ENCODE measurements around the gene MCM3AP. TPM values are rescaled to one million over a fixed set of nuclear protein-coding genes. Genes with fewer than 3 reads are reported as not detected.

The MCM3AP gene
- total and polyA plus RNA-seq, 5 donors: 26.0 to 62.1 (median 59.5) TPM

GRCh38 chr21:46269466-46269865, 15.9 kb downstream of the MCM3AP start:
- Histone ChIP-seq H3K9me3 (ENCODE audit: control insufficient read depth, low read length) (no peaks in the 10 kb centered on the region), H3K27ac (ENCODE audit: low read length) (no peak overlapping the region), H3K4me3 (ENCODE audit: low read length) (no peak overlapping the region), H3K27me3 (ENCODE audit: control insufficient read depth, insufficient read depth) (no peaks in the 10 kb centered on the region), H3K4me1 (ENCODE audit: control insufficient read depth, insufficient read depth, low read length) (no peaks in the 10 kb centered on the region)
- DNase-seq (no peak), ATAC-seq (no peak)
- intact Hi-C loops (cut with DNase I): no loop called here
- WGBS: 95% methylated on average over 10 of the region's 10 CpGs

GRCh38 chr21:46268371-46268770, 17.0 kb downstream of the MCM3AP start:
- no peaks in the 10 kb centered on the region for H3K4me1 ChIP-seq (ENCODE audit: control insufficient read depth, insufficient read depth, low read length)

GRCh38 chr21:46266946-46267345, 18.5 kb downstream of the MCM3AP start:
- Histone ChIP-seq H3K4me3 (ENCODE audit: low read length) (no peak overlapping the region), H3K27ac (ENCODE audit: low read length) (no peak overlapping the region), H3K4me1 (ENCODE audit: control insufficient read depth, insufficient read depth, low read length) (no peaks in the 10 kb centered on the region), H3K27me3 (ENCODE audit: control insufficient read depth, insufficient read depth) (no peaks in the 10 kb centered on the region), H3K9me3 (ENCODE audit: control insufficient read depth, low read length) (no peaks in the 10 kb centered on the region)
- ATAC-seq (no peak), DNase-seq (no peak)
- intact Hi-C loops (cut with DNase I): no loop called here
- 91% methylated on average over 19 of the region's 19 CpGs for WGBS

More at GRCh38 chr21:46268371-46268770, 17.0 kb downstream of the MCM3AP start:
- intact Hi-C loops (cut with DNase I): no loop called here
- H3K9me3 ChIP-seq (ENCODE audit: control insufficient read depth, low read length): no peaks in the 10 kb centered on the region
- no peaks in the 10 kb centered on the region for H3K27me3 ChIP-seq (ENCODE audit: control insufficient read depth, insufficient read depth)
- DNase-seq (no peak), ATAC-seq (no peak)
- H3K27ac ChIP-seq (ENCODE audit: low read length): no peak overlapping the region
- WGBS: 93% methylated on average over 13 of the region's 13 CpGs
- H3K4me3 ChIP-seq (ENCODE audit: low read length): no peak overlapping the region

- H3K4me1 ChIP-seq (ENCODE audit: control insufficient read depth, insufficient read depth, low read length): no peaks in the 10 kb centered on the region
- no peak for ATAC-seq
- no peak for DNase-seq
- H3K9me3 ChIP-seq (ENCODE audit: control insufficient read depth, low read length): no peaks in the 10 kb centered on the region
- H3K27ac ChIP-seq (ENCODE audit: low read length): no peak overlapping the region
- 85% methylated on average over 26 of the region's 26 CpGs for WGBS
- no peak overlapping the region for H3K4me3 ChIP-seq (ENCODE audit: low read length)
- no peaks in the 10 kb centered on the region for H3K27me3 ChIP-seq (ENCODE audit: control insufficient read depth, insufficient read depth)
- intact Hi-C loops (cut with DNase I): no loop called here
These were observed 19.5 kb downstream of the MCM3AP start for GRCh38 chr21:46265736-46266525.

DNA sequence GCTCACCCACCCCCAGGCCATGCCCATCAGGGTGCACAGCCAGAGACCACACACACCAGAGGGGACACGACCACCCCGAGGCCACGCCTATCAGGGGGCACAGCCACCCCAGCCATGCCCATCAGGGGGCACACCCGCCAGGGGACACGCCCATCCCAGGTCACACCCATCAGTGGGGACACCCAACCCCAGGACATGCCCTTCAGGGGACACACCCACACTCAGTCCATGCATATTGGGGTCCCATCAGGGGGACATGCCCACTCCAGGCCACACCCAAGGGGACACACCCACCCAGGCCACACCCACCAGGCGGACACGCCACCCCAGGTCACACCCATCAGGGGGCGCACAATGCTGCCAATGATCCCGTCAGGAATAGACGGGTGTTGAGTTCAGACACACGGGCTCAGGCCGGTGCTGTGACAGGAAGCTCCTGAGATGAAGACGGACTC, 20.7 kb downstream of the MCM3AP start:
- peak; percentile 30 to 37 for ATAC-seq
- Histone ChIP-seq H3K9me3 (ENCODE audit: control insufficient read depth, low read length) (no peaks in the 10 kb centered on the region), H3K4me3 (ENCODE audit: low read length) (no peak overlapping the region), H3K27me3 (ENCODE audit: control insufficient read depth, insufficient read depth) (no peaks in the 10 kb centered on the region), H3K27ac (ENCODE audit: low read length) (no peak overlapping the region), H3K4me1 (ENCODE audit: control insufficient read depth, insufficient read depth, low read length) (no peaks in the 10 kb centered on the region)
- DNase-seq: peak in 1 of 3 donors; percentile 63
- intact Hi-C loops (cut with DNase I): no loop called here
- 89% methylated on average over 13 of the region's 13 CpGs for WGBS

DNA sequence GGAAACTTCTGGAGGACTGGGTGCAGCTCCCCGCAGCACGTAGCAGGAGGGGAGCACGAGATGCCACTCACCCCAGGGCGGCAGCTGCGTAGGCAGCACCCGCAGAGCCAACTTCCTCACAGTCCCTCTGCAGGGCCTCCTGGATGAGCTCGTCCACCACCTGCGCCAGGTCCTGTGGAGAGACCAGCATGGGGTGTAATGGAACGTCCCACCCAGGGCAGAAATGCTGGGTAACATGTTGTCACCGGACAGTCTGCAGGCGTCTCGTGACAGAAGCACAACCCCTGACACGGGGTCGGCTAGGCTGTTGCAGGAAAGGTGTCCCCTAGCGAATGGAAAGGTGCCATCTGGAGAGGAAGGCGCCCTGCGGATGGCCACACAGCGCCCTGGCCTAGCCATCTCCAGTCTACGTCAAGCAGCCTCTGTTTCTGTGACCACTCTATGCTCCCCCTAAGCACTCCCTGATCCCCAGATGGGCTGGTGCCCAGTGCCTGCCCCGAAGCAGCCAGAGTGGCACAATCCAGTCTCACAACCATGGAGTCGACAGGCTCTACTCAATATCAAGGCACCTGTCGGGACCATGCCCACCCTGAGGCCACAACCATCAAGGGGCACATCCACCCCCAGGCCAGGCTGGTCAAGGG, 21.2 kb downstream of the MCM3AP start:
- H3K27me3 ChIP-seq (ENCODE audit: control insufficient read depth, insufficient read depth): no peaks in the 10 kb centered on the region
- H3K9me3 ChIP-seq (ENCODE audit: control insufficient read depth, low read length): no peaks in the 10 kb centered on the region
- intact Hi-C loops (cut with DNase I): no loop called here
- no peak for DNase-seq
- H3K27ac ChIP-seq (ENCODE audit: low read length): no peak overlapping the region
- no peak overlapping the region for H3K4me3 ChIP-seq (ENCODE audit: low read length)
- peak; percentile 6 to 25 for ATAC-seq
- WGBS: 91% methylated on average over 22 of the region's 22 CpGs
- no peaks in the 10 kb centered on the region for H3K4me1 ChIP-seq (ENCODE audit: control insufficient read depth, insufficient read depth, low read length)

- H3K4me1 ChIP-seq (ENCODE audit: control insufficient read depth, insufficient read depth, low read length): no peaks in the 10 kb centered on the region
- peak; percentile 50 to 58 for ATAC-seq
- H3K27me3 ChIP-seq (ENCODE audit: control insufficient read depth, insufficient read depth): no peaks in the 10 kb centered on the region
- WGBS: 84% methylated on average over 18 of the region's 18 CpGs
- DNase-seq: peak in 1 of 3 donors; percentile 63
- intact Hi-C loops (cut with DNase I): no loop called here
- H3K9me3 ChIP-seq (ENCODE audit: control insufficient read depth, low read length): no peaks in the 10 kb centered on the region
- H3K27ac ChIP-seq (ENCODE audit: low read length): peak overlapping the region; percentile 38
- H3K4me3 ChIP-seq (ENCODE audit: low read length): no peak overlapping the region
These were observed 28.9 kb downstream of the MCM3AP start for GRCh38 chr21:46256501-46256994.

GRCh38 chr21:46255758-46256337, 29.6 kb downstream of the MCM3AP start:
- H3K27me3 ChIP-seq (ENCODE audit: control insufficient read depth, insufficient read depth): no peaks in the 10 kb centered on the region
- no peaks in the 10 kb centered on the region for H3K4me1 ChIP-seq (ENCODE audit: control insufficient read depth, insufficient read depth, low read length)
- H3K4me3 ChIP-seq (ENCODE audit: low read length): no peak overlapping the region
- peak; percentile 10 to 16 for ATAC-seq
- DNase-seq: no peak
- H3K27ac ChIP-seq (ENCODE audit: low read length): peak overlapping the region; percentile 28
- no peaks in the 10 kb centered on the region for H3K9me3 ChIP-seq (ENCODE audit: control insufficient read depth, low read length)
- 90% methylated on average over 6 of the region's 6 CpGs for WGBS
- intact Hi-C loops (cut with DNase I): no loop called here

- WGBS: 86% methylated on average over 11 of the region's 11 CpGs
- Histone ChIP-seq H3K27ac (ENCODE audit: low read length) (no peak overlapping the region), H3K4me1 (ENCODE audit: control insufficient read depth, insufficient read depth, low read length) (no peaks in the 10 kb centered on the region), H3K4me3 (ENCODE audit: low read length) (no peak overlapping the region), H3K9me3 (ENCODE audit: control insufficient read depth, low read length) (no peaks in the 10 kb centered on the region), H3K27me3 (ENCODE audit: control insufficient read depth, insufficient read depth) (no peaks in the 10 kb centered on the region)
- ATAC-seq (no peak), DNase-seq (no peak)
- intact Hi-C loops (cut with DNase I): no loop called here
These were observed 30.2 kb downstream of the MCM3AP start for GRCh38 chr21:46255166-46255565.

DNA sequence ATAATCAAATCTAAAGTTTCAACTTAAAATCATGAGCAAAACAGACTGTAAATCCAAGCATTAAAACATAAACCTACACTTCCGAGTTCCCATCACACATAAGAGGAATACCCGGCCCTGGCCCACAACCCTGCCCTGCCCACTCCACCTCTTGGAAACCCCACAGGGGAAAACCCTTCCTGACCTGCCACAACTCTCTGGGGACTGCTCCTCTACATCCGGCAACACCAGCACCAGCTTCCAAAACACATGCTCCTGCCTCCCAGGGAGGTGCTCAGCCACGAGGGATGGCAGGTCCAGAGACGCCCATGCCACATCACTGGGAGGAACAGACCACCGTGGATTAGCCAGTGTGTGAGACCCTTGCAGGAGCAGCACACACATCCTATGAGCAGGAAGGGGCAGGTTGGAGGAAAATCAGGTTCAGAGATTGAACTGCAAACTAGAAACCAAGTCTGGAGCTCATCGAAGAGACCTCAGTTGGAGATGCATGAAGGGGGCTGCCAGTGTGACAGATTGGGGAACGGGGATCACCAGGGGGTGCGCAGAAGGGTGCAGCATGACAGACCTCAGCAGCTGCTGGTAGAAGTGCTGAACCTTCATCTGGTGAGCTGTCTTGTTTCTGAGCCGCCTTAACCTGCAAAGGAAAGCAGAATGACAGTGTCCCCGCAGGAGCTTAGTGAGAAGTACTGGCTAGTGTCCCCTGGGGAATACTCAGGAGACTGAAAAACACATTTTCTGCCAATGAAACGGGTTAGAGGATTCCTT, 31.0 kb downstream of the MCM3AP start:
- Histone ChIP-seq H3K27ac (ENCODE audit: low read length) (no peak overlapping the region), H3K9me3 (ENCODE audit: control insufficient read depth, low read length) (no peaks in the 10 kb centered on the region), H3K4me1 (ENCODE audit: control insufficient read depth, insufficient read depth, low read length) (no peaks in the 10 kb centered on the region), H3K27me3 (ENCODE audit: control insufficient read depth, insufficient read depth) (no peaks in the 10 kb centered on the region), H3K4me3 (ENCODE audit: low read length) (no peak overlapping the region)
- DNase-seq (no peak), ATAC-seq (no peak)
- WGBS: 81% methylated on average over 12 of the region's 12 CpGs
- intact Hi-C loops (cut with DNase I): no loop called here

Data from right cardiac atrium (tissue), 5 donors.